ENCODE data around the gene RNF187. TPM values are rescaled to one million over a fixed set of nuclear protein-coding genes. Genes with fewer than 3 reads are reported as not detected.
"Not testable (repeated sequence)": the region's sequence is repeated elsewhere in the genome, so short reads cannot be mapped to it uniquely, and the experiment has no call there.

RNF187 gene
- total and polyA plus RNA-seq, 2 of the 13 experiments (the other 11 are each of a cell fraction or from before 2014, with no cell fraction given) = 41.3 to 59.4 TPM

DNA sequence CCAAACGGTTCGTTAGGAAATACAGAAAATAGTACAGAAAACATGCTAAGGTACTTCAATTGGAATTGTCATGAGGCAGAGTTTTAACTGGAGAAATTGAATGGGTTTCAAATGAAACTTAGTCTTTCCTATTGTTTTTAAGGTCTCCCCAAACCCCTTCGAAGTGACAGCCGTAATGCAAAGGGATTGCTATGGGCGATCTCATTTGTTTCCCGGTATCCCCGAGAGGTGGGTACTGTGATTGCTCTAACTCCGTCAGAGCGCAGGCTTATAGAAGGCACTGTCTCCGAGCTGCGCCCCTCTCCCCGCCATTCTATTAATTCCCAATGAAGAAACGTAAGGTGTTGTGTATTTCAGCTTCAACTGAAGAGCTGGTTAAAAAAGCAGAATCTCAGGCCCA lies 22.0 kb upstream of the RNF187 start:
- H3K79me2 ChIP-seq (ENCODE audit: insufficient read depth, low read length) = no peaks in the 10 kb centered on the region
- intact Hi-C loops (cut with micrococcal nuclease; ENCODE audit: unreplicated experiment) (no loop called here), in situ Hi-C loops (cut with HindIII; ENCODE audit: extremely low pct_ligation_motif_present, low pct_unique_long_range_greater_than_20kb) (no loop called here)
- DNase-seq (ENCODE audit: low spot score) = no peak
- no peak overlapping the region for H3K27ac ChIP-seq (ENCODE audit: extremely low read length, insufficient read depth, low read length)
- H3K36me3 ChIP-seq (replicated peaks in 1 of 2; ENCODE audit: control insufficient read depth in 1 of 2, insufficient read depth in 2 of 2, low read length in 2 of 2) = no peaks in the 10 kb centered on the region
- ChIA-PET CTCF (ENCODE audit: low intra/inter-chr PET ratio, low total read pairs) (no interaction called here), POLR2A (no interaction called here)
- H2AFZ ChIP-seq (ENCODE audit: low read length) = no peak overlapping the region
- no peak overlapping the region for H3K4me3 ChIP-seq (replicated peaks in 1 of 3; ENCODE audit: insufficient read depth in 1 of 3, low read depth in 2 of 3, low read length in 3 of 3)
- no peaks in the 10 kb centered on the region for H3K9me3 ChIP-seq (ENCODE audit: low read length)
- FAIRE-seq = no peak
- WGBS (ENCODE audit: low lambda C conversion rate) = 51% methylated on average over 13 of the region's 13 CpGs
- no peak overlapping the region for H3K4me2 ChIP-seq (ENCODE audit: low read depth, low read length)
- ATAC-seq = no peak
- TF ChIP-seq KDM5A (IDR thresholded peaks at IDR 0.05; ENCODE audit: borderline replicate concordance, low read length) = no peak
- BruUV-seq (replicated peaks) = no TSS peak
- peaks cover 5 to 50% of the 10 kb centered on the region in 2 experiments; a peak in 4 of 5 replicates for H3K27me3 ChIP-seq (ENCODE audit: control insufficient read depth in 1 of 2, insufficient read depth in 2 of 2, low read length in 2 of 2)
- H3K9ac ChIP-seq (ENCODE audit: insufficient read depth, low read depth, low read length) = no peak overlapping the region
- H3K4me1 ChIP-seq (ENCODE audit: insufficient read depth, low read length) = peaks cover 5% of the 10 kb centered on the region; the same call in 1 of the 2 replicates
- H4K20me1 ChIP-seq (ENCODE audit: insufficient read depth, low read length) = no peaks in the 10 kb centered on the region

DNA sequence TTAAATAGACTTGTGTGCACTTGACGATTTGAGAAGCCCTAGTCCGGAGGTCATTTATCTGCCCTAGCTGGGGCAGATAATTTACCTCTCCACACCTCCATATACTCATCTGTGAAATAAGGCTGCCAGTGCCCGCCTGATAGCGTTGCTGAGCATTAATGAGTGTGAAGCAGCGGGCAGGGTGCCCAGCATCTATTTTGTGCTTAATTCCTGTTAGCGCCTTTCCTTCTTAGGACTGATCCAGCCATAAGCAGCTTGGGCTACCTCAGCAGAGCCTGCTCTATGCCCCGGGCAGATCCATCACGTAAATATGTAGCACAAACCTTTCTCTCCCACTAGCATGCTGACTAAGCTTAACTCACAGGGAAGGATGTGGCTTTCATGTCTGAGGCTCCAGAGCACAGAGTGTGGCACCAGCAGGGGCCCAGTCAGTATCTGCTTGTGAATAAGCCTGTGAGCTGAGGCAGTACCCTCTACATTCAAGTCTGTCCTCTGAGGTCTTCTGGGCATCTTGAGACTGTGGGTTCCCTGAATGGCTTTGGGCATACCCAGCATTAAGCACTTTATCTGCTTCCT lies 21.5 kb upstream of the RNF187 start:
- no peak for ATAC-seq

DNA sequence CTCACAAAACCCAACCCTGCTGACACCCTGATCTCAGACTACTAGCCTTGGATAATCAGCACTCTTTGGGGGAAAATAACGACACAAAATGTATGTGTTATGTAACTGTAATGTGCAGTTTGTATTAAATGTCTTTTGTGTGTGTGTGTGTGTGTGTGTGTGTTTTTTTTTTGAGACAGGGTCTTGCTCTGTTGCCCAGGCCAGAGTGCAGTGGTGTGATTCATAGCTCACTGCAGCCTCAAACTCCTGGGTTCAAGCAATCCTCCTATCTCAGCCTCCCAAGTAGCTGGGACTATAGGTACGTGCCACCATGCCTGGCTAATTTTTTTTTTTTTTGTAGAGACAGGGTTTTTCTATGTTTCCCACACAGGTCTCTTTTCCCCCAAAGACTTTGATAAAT lies 19.0 kb upstream of the RNF187 start:
- FAIRE-seq; H3K4me1 ChIP-seq (ENCODE audit: insufficient read depth, low read length); DNase-seq (ENCODE audit: low spot score); H3K79me2 ChIP-seq (ENCODE audit: insufficient read depth, low read length); ATAC-seq; H4K20me1 ChIP-seq (ENCODE audit: insufficient read depth, low read length); CTCF ChIA-PET (ENCODE audit: low intra/inter-chr PET ratio, low total read pairs); BruUV-seq (replicated peaks); H3K4me2 ChIP-seq (ENCODE audit: low read depth, low read length); POLR2A ChIA-PET; H3K27ac ChIP-seq (ENCODE audit: extremely low read length, insufficient read depth, low read length); H3K9ac ChIP-seq (ENCODE audit: insufficient read depth, low read depth, low read length); H2AFZ ChIP-seq (ENCODE audit: low read length); intact Hi-C loops (cut with micrococcal nuclease; ENCODE audit: unreplicated experiment); H3K4me3 ChIP-seq (replicated peaks in 1 of 3; ENCODE audit: insufficient read depth in 1 of 3, low read depth in 2 of 3, low read length in 3 of 3); H3K9me3 ChIP-seq (ENCODE audit: low read length); H3K36me3 ChIP-seq (replicated peaks in 1 of 2; ENCODE audit: control insufficient read depth in 1 of 2, insufficient read depth in 2 of 2, low read length in 2 of 2); in situ Hi-C loops (cut with HindIII; ENCODE audit: extremely low pct_ligation_motif_present, low pct_unique_long_range_greater_than_20kb): not testable (repeated sequence)
- 6% methylated on average over 2 of the region's 2 CpGs for WGBS (ENCODE audit: low lambda C conversion rate)
- peaks cover 5 to 40% of the 10 kb centered on the region in 2 experiments; a peak in 4 of 5 replicates for H3K27me3 ChIP-seq (ENCODE audit: control insufficient read depth in 1 of 2, insufficient read depth in 2 of 2, low read length in 2 of 2)

More for the DNA sequence above, 21.5 kb upstream of the RNF187 start:
- no peaks in the 10 kb centered on the region for H3K79me2 ChIP-seq (ENCODE audit: insufficient read depth, low read length)
- no peak overlapping the region for H3K9ac ChIP-seq (ENCODE audit: insufficient read depth, low read depth, low read length)
- ChIA-PET CTCF (ENCODE audit: low intra/inter-chr PET ratio, low total read pairs) (no interaction called here), POLR2A (no interaction called here)
- peaks cover 5% of the 10 kb centered on the region; the same call in 1 of the 2 replicates for H3K4me1 ChIP-seq (ENCODE audit: insufficient read depth, low read length)
- TF ChIP-seq MAFK (conservative IDR thresholded peaks at IDR 0.05 in 1 of 2, IDR thresholded peaks at IDR 0.05 in 1 of 2; ENCODE audit: low read length in 2 of 2) = peak; percentile 24 to 60; a peak in 2 of 4 replicates
- no peak for TF ChIP-seq CHCHD3 (CRISPR knock-in tag; IDR thresholded peaks at IDR 0.05)
- peak; percentile 52 for TF ChIP-seq MAFF (IDR thresholded peaks at IDR 0.05; ENCODE audit: low read depth, low read length)
- H3K36me3 ChIP-seq (replicated peaks in 1 of 2; ENCODE audit: control insufficient read depth in 1 of 2, insufficient read depth in 2 of 2, low read length in 2 of 2) = no peaks in the 10 kb centered on the region
- H4K20me1 ChIP-seq (ENCODE audit: insufficient read depth, low read length) = no peaks in the 10 kb centered on the region
- no peak for FAIRE-seq
- H3K27ac ChIP-seq (ENCODE audit: extremely low read length, insufficient read depth, low read length) = no peak overlapping the region
- intact Hi-C loops (cut with micrococcal nuclease; ENCODE audit: unreplicated experiment) = no loop called here
- H3K27me3 ChIP-seq (ENCODE audit: control insufficient read depth in 1 of 2, insufficient read depth in 2 of 2, low read length in 2 of 2) = peaks cover 5 to 50% of the 10 kb centered on the region in 2 experiments; a peak in 4 of 5 replicates
- DNase-seq (ENCODE audit: low spot score) = no peak
- H3K4me2 ChIP-seq (ENCODE audit: low read depth, low read length) = no peak overlapping the region
- no peak overlapping the region for H3K4me3 ChIP-seq (replicated peaks in 1 of 3; ENCODE audit: insufficient read depth in 1 of 3, low read depth in 2 of 3, low read length in 3 of 3)
- H2AFZ ChIP-seq (ENCODE audit: low read length) = no peak overlapping the region
- BruUV-seq (replicated peaks) = no TSS peak
- H3K9me3 ChIP-seq (ENCODE audit: low read length) = no peaks in the 10 kb centered on the region
- WGBS (ENCODE audit: low lambda C conversion rate) = 22% methylated on average over 8 of the region's 8 CpGs
- in situ Hi-C loops (cut with HindIII; ENCODE audit: extremely low pct_ligation_motif_present, low pct_unique_long_range_greater_than_20kb) = no loop called here
